ENCODE measurements around the gene NPHP4.

GRCh38 chr1:5883129-5884048 is 108.8 kb downstream of the NPHP4 start:
- TF ChIP-seq CTCF (IDR thresholded peaks at IDR 0.05; ENCODE audit: extremely low read depth in 1 of 2, insufficient read depth in 1 of 2, low read depth in 1 of 2, low read length in 2 of 2) (no peak), POLR2A (IDR thresholded peaks at IDR 0.05; ENCODE audit: low read depth, low read length) (no peak), MAX (IDR thresholded peaks at IDR 0.05; ENCODE audit: insufficient read depth, insufficient read length) (no peak), POLR2AphosphoS5 (IDR thresholded peaks at IDR 0.05; ENCODE audit: insufficient read depth, low read depth, low read length) (no peak), EZH2 (IDR thresholded peaks at IDR 0.05; ENCODE audit: borderline replicate concordance, low read depth, low read length, severe bottlenecking) (no peak), JUN (IDR thresholded peaks at IDR 0.05; ENCODE audit: borderline replicate concordance, insufficient read depth, insufficient read length, low read depth) (no peak), FOS (IDR thresholded peaks at IDR 0.05; ENCODE audit: borderline replicate concordance, insufficient read depth, low read length) (no peak), MYC (IDR thresholded peaks at IDR 0.05; ENCODE audit: low read depth, low read length) (no peak)

All from endothelial cell of umbilical vein (primary cell).